NCI-H2029 (cell line): ENCODE results near the gene PDE9A.

Source experiments
- DNase-seq: peaks from one replicate; lab custom pipeline; 2025; lab: John Stamatoyannopoulos, UW

PDE9A gene

GRCh38 chr21:42758721-42759593 is 105.5 kb downstream of the PDE9A start:
- DNase-seq: no peak

DNA sequence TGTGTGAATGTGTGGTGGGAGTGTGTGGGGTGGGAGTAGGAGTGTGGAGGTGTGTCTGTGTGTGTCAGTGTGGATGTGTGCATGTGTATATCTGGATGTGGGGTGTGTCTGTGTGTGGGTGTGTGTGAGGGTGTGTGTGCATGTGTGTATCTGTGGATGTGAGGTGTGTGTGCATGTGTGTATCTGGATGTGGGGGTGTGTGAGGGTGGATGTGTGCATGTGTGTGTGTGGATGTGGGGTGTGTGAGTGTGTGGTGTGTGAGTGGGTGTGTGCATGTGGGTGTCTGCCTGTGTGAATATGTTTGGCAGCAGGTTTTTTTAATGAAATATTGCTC is 106.1 kb downstream of the PDE9A start:
- no peak for DNase-seq

DNA sequence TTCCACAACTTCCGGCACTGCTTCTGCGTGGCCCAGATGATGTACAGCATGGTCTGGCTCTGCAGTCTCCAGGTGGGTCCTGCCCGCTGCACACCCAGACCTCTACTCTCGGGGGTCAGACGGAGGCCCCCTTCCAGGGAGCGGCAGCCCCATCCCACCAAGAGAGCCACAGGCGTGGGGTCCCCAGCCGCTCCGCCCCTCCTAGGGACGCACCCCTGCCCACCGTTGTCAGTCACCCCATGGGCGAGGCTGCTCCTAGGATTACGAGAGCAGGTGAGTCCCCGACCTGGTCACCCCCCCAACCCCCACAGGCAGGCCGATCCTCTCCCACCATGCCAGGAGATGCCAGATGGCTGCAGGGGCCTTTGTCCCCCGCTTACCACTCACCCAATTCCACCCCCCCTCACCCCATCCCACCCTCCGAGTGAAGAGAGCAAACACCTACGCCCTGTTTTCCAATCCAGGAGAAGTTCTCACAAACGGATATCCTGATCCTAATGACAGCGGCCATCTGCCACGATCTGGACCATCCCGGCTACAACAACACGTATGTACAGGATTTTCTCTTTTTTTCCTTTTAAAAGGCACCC is 107.0 kb downstream of the PDE9A start:
- no peak for DNase-seq

- DNase-seq: no peak
These were observed 107.7 kb downstream of the PDE9A start for GRCh38 chr21:42760951-42761751.

- DNase-seq: no peak
These were observed 108.4 kb downstream of the PDE9A start for GRCh38 chr21:42761776-42762335.

GRCh38 chr21:42763581-42764442 is 110.4 kb downstream of the PDE9A start:
- no peak for DNase-seq

DNA sequence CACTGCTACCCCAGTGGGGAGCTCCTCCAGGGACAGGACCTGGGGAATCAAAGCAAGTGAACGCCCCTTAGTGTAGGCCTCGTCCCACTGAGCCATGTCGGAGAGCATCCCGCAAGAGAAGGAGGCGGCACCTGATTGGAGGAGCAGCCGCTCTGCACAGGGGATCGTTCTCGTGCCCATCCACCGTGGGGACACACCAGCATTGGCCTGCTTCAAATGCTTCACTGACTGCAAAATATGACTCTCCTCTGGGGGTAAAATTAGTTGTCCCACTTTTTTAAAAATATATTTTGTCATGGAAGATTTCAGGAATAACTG is 111.0 kb downstream of the PDE9A start:
- DNase-seq: no peak

DNA sequence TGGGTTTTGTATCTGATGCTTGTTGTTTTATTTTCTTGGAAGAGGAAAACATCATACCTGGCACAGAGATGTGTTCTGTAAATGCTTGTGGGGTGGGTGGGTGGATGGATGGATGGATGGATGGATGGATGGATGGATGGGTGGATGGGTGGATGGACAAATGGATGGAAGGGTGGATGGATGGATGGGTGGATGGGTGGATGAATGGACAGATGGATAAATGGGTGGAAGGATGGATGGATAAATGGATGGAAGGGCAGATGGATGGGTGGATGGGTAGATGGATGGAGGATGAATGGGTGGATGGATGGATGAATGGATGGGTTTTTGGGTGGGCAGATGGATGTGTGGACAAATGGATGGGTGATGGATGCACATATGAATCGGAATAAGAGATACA is 111.5 kb downstream of the PDE9A start:
- DNase-seq: no peak

GRCh38 chr21:42765656-42766055 is 112.2 kb downstream of the PDE9A start:
- no peak for DNase-seq

GRCh38 chr21:42766739-42767560 is 113.5 kb downstream of the PDE9A start:
- no peak for DNase-seq

DNA sequence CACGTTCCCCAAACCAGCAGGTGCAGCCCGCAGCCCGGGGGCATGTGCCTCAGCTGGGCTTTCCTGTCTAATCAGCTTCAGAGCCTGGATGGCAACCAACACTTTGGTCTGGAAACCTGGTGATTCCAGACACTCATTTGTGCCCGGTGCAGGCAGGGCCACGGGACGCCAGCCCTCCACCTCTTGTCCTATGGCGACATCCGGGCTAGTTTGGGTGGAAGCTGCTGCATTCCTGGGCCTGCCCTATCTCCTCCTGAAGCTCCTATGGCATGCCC is 114.1 kb downstream of the PDE9A start:
- no peak for DNase-seq

DNA sequence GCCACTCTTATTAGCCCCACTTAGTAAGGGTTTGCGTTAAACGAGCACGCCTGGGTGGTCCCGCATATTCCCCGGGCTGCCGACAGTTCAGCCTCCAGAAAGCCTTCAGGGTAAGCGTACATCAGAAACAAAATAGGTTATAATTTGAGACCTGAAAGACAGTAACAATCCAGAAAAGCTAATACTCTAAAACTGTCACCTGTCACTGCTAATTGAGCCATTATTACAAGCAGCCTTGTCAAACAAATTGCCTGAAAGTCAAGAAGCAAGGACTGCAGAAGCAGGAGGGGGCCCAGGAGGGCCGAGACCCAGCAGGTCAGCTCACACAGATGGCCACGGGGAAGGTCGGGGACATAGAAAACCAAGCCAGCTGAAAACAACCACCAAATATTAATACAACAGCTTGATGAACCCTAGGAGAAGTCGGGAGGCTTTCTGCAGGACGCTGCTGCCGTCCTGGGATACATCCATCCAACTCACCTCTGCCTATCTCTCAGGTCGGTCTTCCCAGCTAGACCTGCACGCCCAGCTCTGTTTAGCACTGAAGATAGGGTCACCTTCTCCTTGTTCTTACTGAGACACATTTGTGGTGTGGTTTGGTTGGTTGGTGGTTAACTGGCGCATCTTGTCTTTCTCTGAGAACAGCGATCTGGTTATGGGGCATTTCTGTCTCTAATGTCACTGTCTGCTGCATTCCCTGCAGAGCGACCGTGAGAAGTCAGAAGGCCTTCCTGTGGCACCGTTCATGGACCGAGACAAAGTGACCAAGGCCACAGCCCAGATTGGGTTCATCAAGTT is 115.1 kb downstream of the PDE9A start:
- DNase-seq: no peak

DNA sequence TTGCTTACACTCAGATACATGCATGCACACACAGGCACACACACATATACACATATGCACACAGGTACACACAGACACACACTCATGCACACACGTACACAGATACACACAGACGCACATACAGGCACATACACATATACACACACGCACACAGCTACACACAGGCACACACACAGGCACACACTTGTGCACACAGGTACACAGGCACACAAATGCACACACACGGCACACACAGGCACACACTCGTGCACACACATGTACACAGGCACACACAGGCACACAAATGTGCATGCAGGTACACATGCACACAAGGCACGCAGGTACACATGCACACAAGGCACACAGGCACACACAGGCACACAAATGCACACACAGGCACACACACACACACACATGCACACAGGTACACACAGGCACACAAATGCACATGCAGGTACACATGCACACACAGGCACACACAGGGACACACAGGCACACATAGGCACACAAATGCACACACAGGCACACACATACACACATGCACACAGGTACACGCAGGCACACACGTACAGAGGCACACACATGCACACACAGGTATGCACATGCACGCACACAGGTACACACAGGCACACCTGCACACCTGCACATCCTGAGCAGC is 115.9 kb downstream of the PDE9A start:
- DNase-seq: no peak

- DNase-seq: no peak
These were observed 116.6 kb downstream of the PDE9A start for GRCh38 chr21:42769820-42770716.

DNA sequence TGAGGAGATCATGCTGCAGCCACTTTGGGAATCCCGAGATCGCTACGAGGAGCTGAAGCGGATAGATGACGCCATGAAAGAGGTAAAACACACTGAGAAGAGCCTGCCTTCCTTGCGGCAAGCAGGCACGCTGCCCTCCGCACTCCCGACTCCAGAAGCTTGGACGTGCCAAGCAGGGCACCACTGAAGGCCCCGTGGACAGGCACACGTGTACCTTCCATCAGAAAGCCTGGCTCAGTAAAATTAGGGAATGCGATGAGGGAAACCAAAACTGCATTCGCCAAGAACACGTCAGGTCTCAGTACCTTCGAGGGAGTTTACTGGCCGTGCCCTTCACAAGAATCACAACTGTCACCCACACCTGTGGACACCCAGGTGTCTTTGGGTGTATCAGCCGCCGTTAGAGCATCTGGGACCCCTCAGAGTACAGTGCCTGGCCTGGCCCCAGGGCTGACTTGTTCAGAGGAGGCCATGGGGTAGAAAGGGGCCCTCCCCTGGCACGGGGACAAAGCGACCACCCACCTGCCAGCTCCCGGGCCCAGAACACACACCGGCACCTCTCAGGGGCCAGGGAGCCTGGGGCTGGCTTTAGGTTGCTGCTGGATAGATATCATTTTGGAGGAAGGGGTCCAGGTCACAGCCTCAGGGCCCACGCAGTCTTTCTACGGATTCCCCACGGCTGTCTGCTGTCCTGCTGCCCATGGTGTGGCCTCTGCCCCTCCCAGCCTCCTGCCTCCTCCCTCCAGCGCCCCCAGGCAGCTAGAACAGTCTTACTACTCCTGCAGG is 117.5 kb downstream of the PDE9A start:
- DNase-seq: no peak

DNA sequence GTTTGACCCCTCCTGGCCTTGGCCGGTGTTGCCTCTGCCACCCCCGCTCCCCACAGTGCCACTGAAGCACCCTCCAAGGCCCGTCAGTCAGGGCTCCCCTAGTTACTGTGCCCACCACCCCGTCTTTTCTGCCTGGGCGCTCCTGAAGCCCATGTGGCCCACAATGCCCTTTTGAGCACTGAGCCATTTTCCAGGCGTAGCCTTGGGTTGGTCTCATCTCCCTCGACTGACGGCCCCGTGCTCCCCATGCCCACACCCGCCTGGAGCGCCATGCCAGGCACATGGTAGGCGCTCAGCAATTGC is 118.0 kb downstream of the PDE9A start:
- DNase-seq: no peak

DNA sequence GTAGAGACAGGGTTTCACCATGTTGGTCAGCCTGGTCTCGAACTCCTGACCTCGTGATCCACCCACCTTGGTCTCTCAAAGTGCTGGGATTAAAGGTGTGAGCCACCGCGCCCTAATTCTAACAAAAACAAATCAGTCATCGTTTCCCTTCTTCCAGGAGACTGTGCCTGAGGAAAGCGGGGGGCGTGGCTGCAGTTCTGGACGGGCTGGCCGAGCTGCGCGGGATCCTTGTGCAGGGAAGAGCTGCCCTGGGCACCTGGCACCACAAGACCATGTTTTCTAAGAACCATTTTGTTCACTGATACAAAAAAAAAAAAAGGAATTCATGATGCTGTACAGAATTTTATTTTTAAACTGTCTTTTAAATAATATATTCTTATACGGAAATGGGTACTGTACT is 121.7 kb downstream of the PDE9A start:
- DNase-seq: no peak

- DNase-seq: no peak
These were observed 122.5 kb downstream of the PDE9A start for GRCh38 chr21:42775891-42776290.
